CD4-positive, alpha-beta T cell (primary cell): ENCODE results near the gene NR4A3. TPM values are rescaled to one million over a fixed set of nuclear protein-coding genes. Genes with fewer than 3 reads are reported as not detected.

Source experiments
- ATAC-seq: fragments of 200-7000 bp; cut with Tn5 transposase; one replicate; pipeline ENCODE4 v1.10.0; 2022; ENCODE audit warnings: mild to moderate bottlenecking; ENCODE audit not compliant: poor library complexity
- CTCF ChIA-PET: fragments of 350-600 bp; sonication (Branson Sonifier 250); formaldehyde crosslinking; loops from one replicate; lab custom pipeline; 2021; ENCODE audit warnings: antibody characterized with exemption, inconsistent platforms; lab: Charles Lee
- POLR2A ChIA-PET: fragments of 350-600 bp; sonication (Branson Sonifier 250); formaldehyde crosslinking; loops from one replicate; lab custom pipeline; 2021; ENCODE audit warnings: antibody characterized with exemption, inconsistent platforms; lab: Charles Lee
- DNase-seq, 14 experiments: peaks; one replicate each; pipeline ENCODE4 v3.0.0-alpha.2; 2013 to 2020; ENCODE audit warnings: mixed read lengths in 2 of 14
- H3K27ac ChIP-seq, 2 donors: one replicate each; pipeline versions ENCODE4 v1.5.1 to v1.7.0; 2013; ENCODE audit warnings: low read length in 2 of 2, low read depth in 1 of 2, mild to moderate bottlenecking in 1 of 2
- H3K27me3 ChIP-seq, 2 experiments: 1 replicate in 1 of 2; 2 replicates in 1 of 2; pipeline versions ENCODE4 v1.6.1 to v1.7.0; 2013; ENCODE audit warnings: low read length in 2 of 2, control low read depth in 1 of 2, mild to moderate bottlenecking in 1 of 2, moderate library complexity in 1 of 2; ENCODE audit not compliant: insufficient read depth in 2 of 2, control insufficient read depth in 1 of 2
- H3K36me3 ChIP-seq: one replicate; pipeline ENCODE4 v1.6.1; 2013; ENCODE audit warnings: low read length, control low read depth; ENCODE audit not compliant: insufficient read depth
- H3K4me1 ChIP-seq: one replicate; pipeline ENCODE4 v1.6.1; 2013; ENCODE audit warnings: low read length, control low read depth; ENCODE audit not compliant: insufficient read depth
- H3K4me3 ChIP-seq: one replicate; pipeline ENCODE4 v1.5.1; 2013; ENCODE audit warnings: mild to moderate bottlenecking, low read length, moderate library complexity
- H3K9me3 ChIP-seq, 2 experiments: 1 replicate in 1 of 2; 2 replicates in 1 of 2; pipeline versions ENCODE4 v1.6.1 to v1.7.0; 2013; ENCODE audit warnings: low read length in 2 of 2, mild to moderate bottlenecking in 2 of 2, control low read depth in 1 of 2, moderate library complexity in 1 of 2; ENCODE audit not compliant: control insufficient read depth in 1 of 2, insufficient read depth in 1 of 2
- H3K27ac Mint-ChIP-seq: one replicate; pipeline ENCODE4 v1.8.0; 2020; ENCODE audit warnings: mixed read lengths
- H3K27me3 Mint-ChIP-seq: one replicate; pipeline ENCODE4 v1.8.0; 2021; ENCODE audit warnings: mixed read lengths
- H3K36me3 Mint-ChIP-seq: one replicate; pipeline ENCODE4 v1.8.0; 2021; ENCODE audit warnings: low read depth, mixed read lengths
- H3K4me1 Mint-ChIP-seq: one replicate; pipeline ENCODE4 v1.8.0; 2021; ENCODE audit warnings: low read depth, mixed read lengths
- H3K4me3 Mint-ChIP-seq: one replicate; pipeline ENCODE4 v1.8.0; 2020; ENCODE audit warnings: mild to moderate bottlenecking, mixed read lengths
- H3K9me3 Mint-ChIP-seq: one replicate; pipeline ENCODE4 v1.8.0; 2020; ENCODE audit warnings: mixed read lengths
- intact Hi-C, 2 experiments: fragments of 100-400 bp; cut with DNase I in 1 of 2; cut with micrococcal nuclease in 1 of 2; formaldehyde crosslinking; loops; one replicate each; pipeline versions ENCODE4 v1.15.1 to v1.9.0; 2023 to 2025; cut with DNase I, micrococcal nuclease
- total RNA-seq, 174 experiments: library from RNA in 2 of 174; stranded (reverse) in 2 of 174; gene quantifications; one replicate each; pipeline ENCODE4 v1.2.3 and lab custom pipeline; 2021 to 2026
- TF ChIP-seq, protein P1 (sequence below): fragments of 200-600 bp; IDR thresholded peaks from one replicate; pipeline ENCODE4 v1.8.0; 2022; ENCODE audit warnings: antibody characterized with exemption, mild to moderate bottlenecking

Gene NR4A3
- total RNA-seq, 2 experiments from 2014 or later = 42.4 to 44.6 TPM

DNA sequence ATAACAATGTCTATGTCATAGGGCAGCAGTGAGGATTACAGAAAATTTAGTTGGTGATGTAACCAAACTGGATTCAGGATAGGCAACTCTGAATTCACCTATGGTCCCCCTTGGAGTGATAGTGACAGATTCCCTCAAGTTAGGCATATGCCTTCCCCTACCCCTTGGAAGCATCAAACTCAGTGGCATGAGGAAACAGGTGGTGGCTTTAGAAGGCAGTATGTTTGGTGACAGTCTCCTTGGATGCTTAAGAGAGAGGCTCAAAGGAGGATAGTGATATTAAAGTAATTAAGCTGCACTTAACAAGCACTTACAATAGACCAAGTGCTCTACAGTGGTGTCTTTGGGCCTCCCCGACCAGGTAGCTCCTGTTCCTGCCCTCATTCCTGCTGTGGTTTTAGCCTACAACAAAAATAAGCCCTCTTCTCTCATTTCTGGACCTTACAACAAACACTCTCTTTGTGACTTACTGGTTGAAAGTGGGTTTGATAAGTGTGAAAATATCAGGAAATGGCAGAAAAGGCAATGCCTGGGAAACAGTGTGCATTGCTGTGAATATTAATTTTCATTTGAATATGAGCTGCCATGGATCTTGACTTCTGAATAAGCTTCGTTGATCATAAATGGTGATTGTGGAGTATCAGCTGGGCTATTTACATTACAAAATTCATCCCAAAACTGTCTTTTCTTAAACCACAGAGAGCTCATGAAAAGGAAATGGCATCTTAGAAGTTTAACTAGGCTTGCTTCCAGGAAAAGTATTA is 29.2 kb downstream of the NR4A3 start:
- Mint-ChIP-seq H3K4me1 (peaks cover 34% of the 10 kb centered on the region), H3K36me3 (no peaks in the 10 kb centered on the region), H3K27me3 (no peaks in the 10 kb centered on the region), H3K27ac (no peak overlapping the region), H3K4me3 (no peak overlapping the region), H3K9me3 (peaks cover 2% of the 10 kb centered on the region)
- no peak overlapping the region for H3K4me3 ChIP-seq
- ChIA-PET CTCF (no interaction called here), POLR2A (no interaction called here)
- H3K36me3 ChIP-seq = no peaks in the 10 kb centered on the region
- intact Hi-C loops = no loop called here
- TF ChIP-seq, protein P1, sequence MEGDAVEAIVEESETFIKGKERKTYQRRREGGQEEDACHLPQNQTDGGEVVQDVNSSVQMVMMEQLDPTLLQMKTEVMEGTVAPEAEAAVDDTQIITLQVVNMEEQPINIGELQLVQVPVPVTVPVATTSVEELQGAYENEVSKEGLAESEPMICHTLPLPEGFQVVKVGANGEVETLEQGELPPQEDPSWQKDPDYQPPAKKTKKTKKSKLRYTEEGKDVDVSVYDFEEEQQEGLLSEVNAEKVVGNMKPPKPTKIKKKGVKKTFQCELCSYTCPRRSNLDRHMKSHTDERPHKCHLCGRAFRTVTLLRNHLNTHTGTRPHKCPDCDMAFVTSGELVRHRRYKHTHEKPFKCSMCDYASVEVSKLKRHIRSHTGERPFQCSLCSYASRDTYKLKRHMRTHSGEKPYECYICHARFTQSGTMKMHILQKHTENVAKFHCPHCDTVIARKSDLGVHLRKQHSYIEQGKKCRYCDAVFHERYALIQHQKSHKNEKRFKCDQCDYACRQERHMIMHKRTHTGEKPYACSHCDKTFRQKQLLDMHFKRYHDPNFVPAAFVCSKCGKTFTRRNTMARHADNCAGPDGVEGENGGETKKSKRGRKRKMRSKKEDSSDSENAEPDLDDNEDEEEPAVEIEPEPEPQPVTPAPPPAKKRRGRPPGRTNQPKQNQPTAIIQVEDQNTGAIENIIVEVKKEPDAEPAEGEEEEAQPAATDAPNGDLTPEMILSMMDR = no peak
- no peak overlapping the region for H3K27ac ChIP-seq
- ATAC-seq (peak; percentile 4), DNase-seq (peak in 1 of 14 experiments; percentile 39)
- no peaks in the 10 kb centered on the region for H3K9me3 ChIP-seq
- H3K27me3 ChIP-seq = no peaks in the 10 kb centered on the region
- H3K4me1 ChIP-seq = peaks cover 17% of the 10 kb centered on the region

DNA sequence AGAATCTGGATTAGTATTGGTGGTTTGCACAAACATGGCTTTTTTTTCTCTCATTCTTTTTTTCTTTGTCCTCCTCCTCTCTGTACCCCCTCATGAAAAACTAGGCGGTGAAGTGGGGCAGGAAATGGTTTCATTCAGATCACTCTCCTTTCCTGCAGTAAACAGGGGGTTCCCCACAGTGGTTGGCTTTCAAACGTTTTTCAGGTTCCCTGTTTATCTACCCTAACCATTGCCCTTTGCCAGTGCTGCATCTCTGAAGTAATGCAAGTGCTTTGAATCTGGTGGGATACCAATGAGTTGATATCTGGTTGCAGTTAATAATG is 29.8 kb downstream of the NR4A3 start:
- Mint-ChIP-seq H3K27ac (no peak overlapping the region), H3K4me1 (peaks cover 34% of the 10 kb centered on the region)
- CTCF ChIA-PET = no interaction called here

DNA sequence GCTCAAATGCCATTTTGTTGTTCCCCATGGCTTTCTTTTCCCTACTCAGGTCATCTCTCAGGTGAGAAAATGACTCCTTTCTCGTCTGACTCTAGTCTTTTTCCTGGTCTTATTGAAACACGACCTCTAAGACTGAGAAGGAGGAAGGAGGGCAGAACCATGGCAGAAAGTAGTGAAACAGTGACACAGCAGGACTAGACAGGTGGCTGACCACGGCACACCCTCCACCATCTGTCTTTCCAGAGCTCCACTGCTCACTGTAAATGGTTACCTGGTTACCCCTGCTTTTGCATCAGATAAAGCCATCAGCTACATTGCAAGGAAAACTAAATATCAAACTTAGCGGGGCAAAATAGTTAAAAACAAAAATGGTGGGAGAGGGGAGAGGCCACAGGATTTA is 30.9 kb downstream of the NR4A3 start:
- ChIA-PET POLR2A (no interaction called here), CTCF (no interaction called here)
- intact Hi-C loops = no loop called here
- H3K4me1 ChIP-seq = peaks cover 17% of the 10 kb centered on the region
- H3K27ac Mint-ChIP-seq = no peak overlapping the region
- H3K4me3 ChIP-seq = no peak overlapping the region
- H3K27me3 Mint-ChIP-seq = no peaks in the 10 kb centered on the region
- peaks cover 2% of the 10 kb centered on the region for H3K9me3 Mint-ChIP-seq
- H3K9me3 ChIP-seq = no peaks in the 10 kb centered on the region
- no peak overlapping the region for H3K27ac ChIP-seq
- no peak for DNase-seq
- no peaks in the 10 kb centered on the region for H3K27me3 ChIP-seq
- H3K4me1 Mint-ChIP-seq = peaks cover 34% of the 10 kb centered on the region
- no peak overlapping the region for H3K4me3 Mint-ChIP-seq
- H3K36me3 Mint-ChIP-seq = no peaks in the 10 kb centered on the region
- H3K36me3 ChIP-seq = no peaks in the 10 kb centered on the region
- TF ChIP-seq, protein P1 = no peak
- ATAC-seq = no peak

More for the DNA sequence above, 29.8 kb downstream of the NR4A3 start:
- no peaks in the 10 kb centered on the region for H3K27me3 ChIP-seq
- Mint-ChIP-seq H3K9me3 (peaks cover 2% of the 10 kb centered on the region), H3K36me3 (no peaks in the 10 kb centered on the region), H3K27me3 (no peaks in the 10 kb centered on the region), H3K4me3 (no peak overlapping the region)
- peaks cover 17% of the 10 kb centered on the region for H3K4me1 ChIP-seq
- H3K4me3 ChIP-seq = no peak overlapping the region
- peak in 6 of 14 experiments; percentile 4 to 79 (median 43) for DNase-seq
- TF ChIP-seq, protein P1 = no peak
- POLR2A ChIA-PET = no interaction called here
- intact Hi-C loops = no loop called here
- no peaks in the 10 kb centered on the region for H3K36me3 ChIP-seq
- H3K9me3 ChIP-seq = no peaks in the 10 kb centered on the region
- peak; percentile 64 for ATAC-seq
- no peak overlapping the region for H3K27ac ChIP-seq
